Erythroblast (primary cell): ENCODE measurements around the gene RAB3A.

Experiments
- GATA1 ChIP-seq: IDR thresholded peaks from 2 replicates; pipeline ENCODE4 v1.6.1; 2011; ENCODE audit warnings: low read depth, mild to moderate bottlenecking, control low read depth, low read length, moderate library complexity
- POLR2A ChIP-seq: IDR thresholded peaks from 2 replicates; pipeline ENCODE4 v1.6.1; 2011; ENCODE audit warnings: mild to moderate bottlenecking, low read length

DNA sequence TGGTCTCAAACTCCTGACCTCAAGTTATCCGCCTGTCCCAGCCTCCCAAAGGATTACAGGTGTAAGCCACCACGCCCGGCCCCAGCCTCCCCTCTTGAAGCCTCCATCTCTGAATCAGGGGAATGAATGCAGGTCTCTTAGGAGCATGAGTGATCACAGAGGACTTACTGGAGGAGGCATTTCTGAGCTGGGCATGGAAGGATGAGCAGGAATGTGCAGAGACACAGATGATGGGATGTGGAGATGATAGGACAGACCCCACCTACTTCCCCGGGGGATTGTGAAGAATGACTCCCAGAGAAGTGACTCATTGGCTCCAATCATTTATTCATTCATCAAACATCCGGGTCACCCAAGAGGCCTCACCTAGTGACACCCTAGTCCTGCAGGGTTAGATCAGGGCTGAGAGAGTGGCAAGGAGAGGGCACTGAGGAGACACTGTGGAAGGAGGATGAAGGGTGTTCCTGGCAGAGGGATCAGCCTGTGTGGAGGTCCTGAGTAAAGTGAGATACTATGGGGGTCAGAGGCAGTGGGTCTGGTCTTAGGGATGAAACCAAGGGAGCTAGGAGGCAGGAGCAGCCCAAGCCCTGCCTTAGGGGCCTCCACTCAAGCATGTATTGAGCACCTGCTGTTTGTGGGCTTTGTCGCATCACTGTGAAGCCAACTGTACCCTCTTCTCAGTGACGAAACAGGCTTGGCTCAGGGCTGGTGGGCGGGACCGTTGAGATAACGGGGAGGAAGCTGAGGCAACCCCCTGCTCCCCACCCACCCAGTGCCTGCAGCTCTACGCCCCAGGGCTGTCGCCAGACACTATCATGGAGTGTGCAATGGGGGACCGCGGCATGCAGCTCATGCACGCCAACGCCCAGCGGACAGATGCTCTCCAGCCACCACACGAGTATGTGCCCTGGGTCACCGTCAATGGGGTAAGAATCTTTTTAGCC, 27.2 kb downstream of the RAB3A start:
- no peak for TF ChIP-seq POLR2A
- no peak for TF ChIP-seq GATA1
